Smooth muscle cell (in vitro differentiated cells): ENCODE measurements around the gene FOXA1. TPM values are rescaled to one million over a fixed set of nuclear protein-coding genes. Genes with fewer than 3 reads are reported as not detected.

Source experiments
- DNase-seq: peaks from one replicate; lab custom pipeline; 2025; ENCODE audit not compliant: unreplicated experiment; lab: John Stamatoyannopoulos, UW
- H2AFZ ChIP-seq: fragments of 200-600 bp; sonication (generic); 2 replicates; pipeline ENCODE4 v1.6.0; 2016; ENCODE audit warnings: antibody characterized with exemption, low read depth, mild to moderate bottlenecking
- H3F3A ChIP-seq: fragments of 200-600 bp; sonication (generic); 2 replicates; pipeline ENCODE4 v1.6.0; 2017; ENCODE audit warnings: antibody characterized with exemption, low read depth
- H3K27ac ChIP-seq: fragments of 200-600 bp; sonication (generic); 2 replicates; pipeline ENCODE4 v1.5.1; 2016; ENCODE audit warnings: low read depth, mild to moderate bottlenecking
- H3K27me3 ChIP-seq: fragments of 200-600 bp; sonication (generic); 2 replicates; pipeline ENCODE4 v1.6.1; 2016; ENCODE audit warnings: low read depth, mild to moderate bottlenecking
- H3K36me3 ChIP-seq: fragments of 200-600 bp; sonication (generic); 2 replicates; pipeline ENCODE4 v1.5.1; 2016; ENCODE audit warnings: low read depth
- H3K4me1 ChIP-seq: fragments of 200-600 bp; sonication (generic); 2 replicates; pipeline ENCODE4 v1.5.1; 2016; ENCODE audit warnings: low read depth
- H3K4me2 ChIP-seq: fragments of 200-600 bp; sonication (generic); 2 replicates; pipeline ENCODE4 v1.6.0; 2016; ENCODE audit warnings: mild to moderate bottlenecking
- H3K4me3 ChIP-seq: fragments of 200-600 bp; sonication (generic); 2 replicates; pipeline ENCODE4 v1.5.1; 2016; ENCODE audit warnings: mild to moderate bottlenecking
- H3K79me2 ChIP-seq: fragments of 200-600 bp; sonication (generic); 2 replicates; pipeline ENCODE4 v1.6.0; 2016; ENCODE audit warnings: low read depth, mild to moderate bottlenecking
- H3K9ac ChIP-seq: fragments of 200-600 bp; sonication (generic); 2 replicates; pipeline ENCODE4 v1.6.0; 2016; ENCODE audit warnings: low read depth
- H3K9me3 ChIP-seq: fragments of 200-600 bp; sonication (generic); replicated peaks from 2 replicates; pipeline ENCODE4 v1.5.1; 2016; ENCODE audit warnings: low read depth
- H4K20me1 ChIP-seq: fragments of 200-600 bp; sonication (generic); 2 replicates; pipeline ENCODE4 v1.6.0; 2016; ENCODE audit warnings: low read depth
- CTCF ChIP-seq: fragments of 200-600 bp; sonication (generic); IDR thresholded peaks from 2 replicates; pipeline ENCODE4 v1.5.1; 2017; ENCODE audit warnings: borderline replicate concordance, mild to moderate bottlenecking, antibody characterized with exemption; ENCODE audit not compliant: insufficient read depth, poor library complexity, severe bottlenecking
- WGBS: methylation state at CpG from one replicate; pipeline ENCODE4 v1.1.7; 2016; ENCODE audit warnings: low lambda C conversion rate; 5-methylcytosine and 5-hydroxymethylcytosine counted together
- polyA plus RNA-seq: library from polyadenylated mRNA; unstranded; fragments of >200 nt; fragmentation: Nextera tagmentation; extraction: Ambion mirVana; gene quantifications from 2 replicates; pipeline ENCODE4 v1.2.1, GENCODE V29; 2016
- total RNA-seq: library from RNA; depleted of rRNA; stranded (reverse); fragments of >200 nt; gene quantifications from 2 replicates; pipeline ENCODE4 v1.2.3, GENCODE V29; 2014

Gene FOXA1
- total and polyA plus RNA-seq, 2 experiments from 2014 or later, result 0.18 TPM; not detected in 1

GRCh38 chr14:37618498-37619028 lies 23.5 kb upstream of the FOXA1 start:
- H3K4me2 ChIP-seq, result no peak overlapping the region
- H3K4me3 ChIP-seq, result no peak overlapping the region
- no peaks in the 10 kb centered on the region for H4K20me1 ChIP-seq
- no peak for TF ChIP-seq CTCF
- H3K4me1 ChIP-seq, result no peaks in the 10 kb centered on the region
- no peak overlapping the region for H2AFZ ChIP-seq
- DNase-seq, result no peak
- H3F3A ChIP-seq, result no peaks in the 10 kb centered on the region
- 92% methylated on average over 1 of the region's 1 CpG for WGBS
- H3K9me3 ChIP-seq, result no peaks in the 10 kb centered on the region
- no peak overlapping the region for H3K27ac ChIP-seq
- H3K27me3 ChIP-seq, result peaks cover 36% of the 10 kb centered on the region
- H3K79me2 ChIP-seq, result no peaks in the 10 kb centered on the region
- H3K36me3 ChIP-seq, result no peaks in the 10 kb centered on the region
- H3K9ac ChIP-seq, result no peak overlapping the region

- 85% methylated on average over 1 of the region's 1 CpG for WGBS
- Histone ChIP-seq H3K4me3 (no peak overlapping the region), H2AFZ (no peak overlapping the region), H3K9ac (no peak overlapping the region), H3K36me3 (no peaks in the 10 kb centered on the region), H3K79me2 (no peaks in the 10 kb centered on the region), H3K4me2 (no peak overlapping the region), H3K9me3 (no peaks in the 10 kb centered on the region), H4K20me1 (no peaks in the 10 kb centered on the region), H3K27ac (no peak overlapping the region), H3K4me1 (no peaks in the 10 kb centered on the region), H3F3A (no peaks in the 10 kb centered on the region), H3K27me3 (peaks cover 30% of the 10 kb centered on the region)
- no peak for TF ChIP-seq CTCF
- DNase-seq, result no peak
These were observed 22.9 kb upstream of the FOXA1 start for GRCh38 chr14:37617864-37618365.

GRCh38 chr14:37616853-37617252 lies 21.8 kb upstream of the FOXA1 start:
- Histone ChIP-seq H3K9ac (no peak overlapping the region), H3K27ac (no peak overlapping the region), H3K79me2 (no peaks in the 10 kb centered on the region), H3K36me3 (no peaks in the 10 kb centered on the region), H3F3A (no peaks in the 10 kb centered on the region), H3K27me3 (peaks cover 19% of the 10 kb centered on the region), H3K9me3 (no peaks in the 10 kb centered on the region), H3K4me2 (no peak overlapping the region), H4K20me1 (no peaks in the 10 kb centered on the region), H3K4me3 (no peak overlapping the region), H2AFZ (no peak overlapping the region), H3K4me1 (no peaks in the 10 kb centered on the region)
- 92% methylated on average over 4 of the region's 4 CpGs for whole genome bisulfite sequencing
- TF ChIP-seq CTCF, result no peak
- no peak for DNase-seq
